Middle frontal gyrus (tissue), 1 donor: ENCODE results near the gene SEPTIN2.
"Not testable (repeated sequence)": the region's sequence is repeated elsewhere in the genome, so short reads cannot be mapped to it uniquely, and the experiment has no call there.

Experiments
- DNase-seq: peaks from one replicate; pipeline ENCODE4 v3.0.0-alpha.2; 2015; ENCODE audit warnings: low spot score; ENCODE audit errors: extremely low spot score

SEPTIN2 gene

DNA sequence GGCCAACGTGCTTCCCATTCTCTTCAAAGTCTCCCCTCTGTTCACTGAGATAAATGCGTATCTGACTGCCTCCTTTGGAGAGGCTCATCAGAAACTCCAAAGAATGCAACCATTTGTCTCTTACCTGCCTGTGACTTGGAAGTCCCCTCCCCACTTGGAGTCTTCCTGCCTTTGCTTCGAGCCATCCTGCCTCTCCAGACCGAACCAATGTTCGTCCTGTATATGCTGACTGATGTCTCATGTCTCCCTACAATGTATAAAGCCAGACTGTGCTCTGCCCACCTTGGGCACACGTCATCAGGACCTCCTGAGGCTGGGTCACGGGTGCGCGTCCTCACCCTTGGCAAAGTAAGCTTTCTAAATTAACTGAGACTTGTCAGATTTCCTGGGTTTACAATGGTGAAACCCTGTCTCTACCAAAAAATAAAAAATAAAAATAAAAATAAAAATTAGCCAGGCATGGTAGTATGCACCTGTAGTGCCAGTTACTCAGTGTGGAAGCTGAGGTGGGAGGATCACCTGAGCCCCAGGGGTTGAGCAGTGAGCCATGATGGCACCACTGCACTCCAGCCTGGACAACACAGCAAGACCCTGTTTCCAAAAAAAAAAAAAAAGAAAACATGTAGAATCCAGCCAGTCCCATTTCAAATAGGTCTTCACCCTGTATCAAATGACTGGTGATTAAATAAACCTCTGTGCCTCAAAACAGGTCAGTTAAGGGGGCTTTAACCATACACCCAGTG is 29.2 kb upstream of the SEPTIN2 start:
- DNase-seq, result no peak

DNA sequence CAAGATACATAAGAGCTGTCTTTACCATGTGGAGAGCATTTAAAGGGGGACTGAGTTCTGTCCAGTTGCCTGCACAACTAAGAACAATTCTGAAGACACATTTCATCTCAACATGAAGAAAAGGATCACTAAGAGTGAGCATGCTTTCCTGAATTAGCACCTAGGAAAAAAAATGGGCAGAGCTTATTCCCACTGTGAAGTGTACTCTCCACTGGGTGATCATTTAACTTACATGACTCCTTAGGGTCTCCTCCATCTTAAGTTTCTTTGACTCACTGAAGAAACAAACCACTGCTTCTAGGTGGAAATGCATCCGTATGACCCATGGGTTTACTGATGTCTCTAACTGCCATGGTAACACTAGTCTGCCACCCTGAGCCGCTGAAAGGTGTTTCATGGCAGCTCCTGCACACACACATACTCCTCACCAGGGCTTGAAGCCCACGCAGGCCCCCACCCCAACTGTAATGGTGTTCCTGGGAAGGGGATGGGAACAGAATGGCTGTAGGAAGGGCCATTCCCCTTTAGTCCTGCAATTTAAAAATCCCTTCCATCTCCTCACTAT is 27.3 kb upstream of the SEPTIN2 start:
- DNase-seq, result no peak

DNA sequence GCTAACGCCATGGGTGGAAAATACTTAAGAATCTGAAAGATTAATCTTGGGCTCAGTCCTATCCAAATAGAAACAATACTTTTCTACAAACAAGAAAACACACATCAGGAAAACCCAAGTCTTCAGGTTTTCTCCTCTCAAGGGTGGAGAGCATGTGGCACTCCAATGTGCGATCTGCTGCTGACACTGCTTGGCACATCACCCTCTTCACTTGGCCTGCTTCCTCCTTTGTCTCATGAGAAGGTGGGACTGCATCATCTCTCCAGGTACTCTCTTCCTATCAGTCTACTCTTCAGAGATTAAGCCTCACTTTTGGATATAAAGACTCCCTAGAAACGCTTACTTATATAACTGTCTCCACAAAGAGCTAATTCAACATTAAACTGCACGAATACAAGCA is 26.7 kb upstream of the SEPTIN2 start:
- DNase-seq, result no peak

DNA sequence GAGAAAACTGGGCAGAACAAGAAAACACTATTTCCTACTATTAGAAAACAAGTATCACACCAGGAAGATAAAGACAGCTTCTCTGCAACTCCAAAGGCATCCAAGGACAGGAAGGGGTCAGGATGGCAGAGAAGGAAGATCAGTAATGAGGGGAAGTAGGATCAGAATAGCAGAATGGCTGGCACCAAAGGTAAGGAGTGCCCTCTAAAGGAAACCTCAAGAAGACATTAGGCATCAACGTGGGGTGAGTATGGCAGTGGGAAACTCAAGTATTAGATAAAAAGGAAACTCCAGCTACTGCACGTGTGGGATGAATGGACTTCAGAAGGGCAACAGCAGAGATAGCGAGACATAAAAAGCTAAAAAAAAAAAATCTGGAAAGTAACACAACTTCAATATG is 26.1 kb upstream of the SEPTIN2 start:
- no peak for DNase-seq

DNA sequence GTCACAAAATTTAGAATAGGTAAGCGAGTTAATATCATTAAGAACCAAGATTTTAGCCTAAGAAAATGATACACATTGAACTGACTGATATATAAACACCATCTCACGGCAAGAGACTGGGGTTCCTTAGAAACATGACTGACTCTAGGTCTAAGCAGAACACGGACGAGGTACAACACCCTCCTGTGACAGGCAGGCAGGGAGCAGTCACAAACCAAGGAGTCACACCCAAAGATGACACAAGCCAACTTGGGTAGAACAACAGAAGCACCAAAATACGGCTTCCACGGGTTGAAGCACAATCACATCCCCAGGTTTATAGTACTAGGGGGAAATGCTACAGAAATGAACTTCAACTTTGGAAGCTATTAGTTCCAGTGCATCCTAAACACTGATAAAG is 24.6 kb upstream of the SEPTIN2 start:
- DNase-seq, result no peak

DNA sequence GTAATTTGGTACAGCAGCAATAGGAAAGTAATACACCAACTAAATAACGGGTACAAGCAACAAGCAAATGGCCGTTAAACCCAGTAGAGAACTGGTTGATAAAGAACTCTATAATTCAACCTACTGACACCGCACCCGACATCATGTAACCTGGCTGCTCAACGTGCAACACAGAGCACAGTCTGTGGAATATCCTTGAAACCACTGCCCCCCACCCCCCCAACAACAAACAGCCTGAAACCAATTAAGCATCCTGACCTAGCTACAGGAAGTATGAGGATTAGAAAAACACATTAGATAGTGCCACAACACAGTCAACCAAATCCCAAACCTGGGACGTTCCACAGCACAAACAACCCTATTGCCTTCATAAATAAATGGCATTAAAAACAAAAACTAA is 23.7 kb upstream of the SEPTIN2 start:
- DNase-seq, result no peak

DNA sequence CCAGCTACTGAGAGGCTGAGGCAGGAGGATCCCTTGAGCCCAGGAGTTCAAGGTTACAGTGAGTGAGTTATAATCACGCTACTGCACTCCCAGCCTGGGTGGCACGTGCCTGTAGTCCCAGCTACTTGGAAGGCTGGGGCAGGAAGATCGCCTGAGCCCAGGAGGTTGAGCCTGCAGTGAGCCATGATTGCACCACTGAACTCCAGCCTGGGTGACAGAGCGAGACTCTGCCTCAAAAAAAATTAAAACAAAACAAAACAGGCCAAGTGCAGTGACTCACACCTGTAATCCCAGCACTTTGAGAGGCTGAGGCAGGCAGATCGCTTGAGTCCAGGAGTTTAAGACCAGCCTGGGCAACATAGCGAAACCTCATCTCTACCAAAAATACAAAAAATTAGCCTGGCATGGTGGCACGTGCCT is 22.3 kb upstream of the SEPTIN2 start:
- not testable (repeated sequence) for DNase-seq

DNA sequence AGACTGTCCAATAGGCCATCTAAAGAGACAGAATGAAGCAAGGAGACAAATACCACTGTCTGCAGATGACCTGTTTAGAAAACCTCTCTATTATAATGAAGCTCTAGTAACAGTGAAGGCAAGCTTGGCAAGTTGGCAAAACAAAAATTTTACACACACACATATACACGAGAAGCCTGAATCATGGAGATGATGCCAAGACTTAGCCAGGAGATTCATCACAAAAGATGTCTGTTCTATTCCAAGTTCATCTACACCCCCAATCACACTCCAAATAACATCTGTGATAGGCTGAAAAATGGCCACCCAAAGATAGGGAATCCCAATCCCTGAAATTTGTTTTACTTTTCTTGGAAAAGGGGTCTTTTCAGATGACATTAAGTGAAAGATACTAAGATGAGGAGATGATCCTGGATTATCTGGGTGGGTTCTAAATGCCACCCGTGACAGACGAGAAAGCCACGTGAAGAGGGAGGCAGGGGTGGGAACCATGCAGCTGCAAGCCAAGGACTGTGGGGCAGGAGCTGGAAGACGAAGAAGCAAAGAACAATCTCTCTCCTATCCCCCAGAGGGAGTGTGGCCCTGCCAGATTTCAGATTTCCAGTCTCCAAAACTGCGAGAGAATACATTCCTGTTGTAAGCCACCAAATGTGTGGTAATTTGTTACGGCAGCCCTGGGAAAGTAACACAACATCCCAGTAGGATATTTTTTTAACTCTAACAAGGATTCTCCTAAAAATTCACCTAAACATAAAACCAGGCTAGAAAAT is 20.2 kb upstream of the SEPTIN2 start:
- DNase-seq, result no peak

DNA sequence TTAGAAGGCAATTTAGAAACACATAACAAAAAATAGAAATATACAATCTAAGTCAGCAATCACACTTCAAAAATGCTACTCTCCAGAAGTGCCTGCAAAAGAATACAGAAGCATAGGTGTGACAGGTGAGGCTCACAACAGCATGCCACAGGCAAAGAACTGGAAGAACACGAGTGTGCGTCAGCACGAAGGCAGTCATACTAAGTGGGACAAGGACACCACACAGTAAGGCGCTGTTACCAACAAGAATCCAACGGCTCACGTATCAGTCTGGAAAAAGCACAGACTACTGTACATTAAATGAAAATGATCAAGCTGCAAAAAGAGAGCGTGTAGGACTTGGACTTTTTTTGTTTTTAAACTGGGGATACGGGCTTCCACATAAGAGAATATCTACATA is 19.0 kb upstream of the SEPTIN2 start:
- no peak for DNase-seq

DNA sequence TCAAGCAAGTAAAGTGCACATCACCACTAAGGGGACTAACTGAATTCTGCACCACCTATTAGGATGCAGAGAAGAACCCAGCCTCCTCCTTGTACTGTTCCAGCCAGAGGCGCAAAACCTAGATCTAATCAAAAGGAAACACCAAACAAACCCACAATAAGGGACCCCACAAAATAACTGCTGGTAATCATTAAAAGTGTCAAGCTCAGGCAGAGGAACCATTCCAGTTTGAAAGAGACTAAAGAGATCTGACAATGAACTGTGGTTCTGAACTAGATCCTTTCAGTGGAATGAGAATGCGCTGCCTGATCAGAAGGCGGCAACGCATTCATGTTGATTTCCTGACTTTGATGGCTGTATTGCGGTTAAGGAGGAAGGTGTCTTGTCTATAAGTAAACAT is 17.1 kb upstream of the SEPTIN2 start:
- DNase-seq, result no peak

DNA sequence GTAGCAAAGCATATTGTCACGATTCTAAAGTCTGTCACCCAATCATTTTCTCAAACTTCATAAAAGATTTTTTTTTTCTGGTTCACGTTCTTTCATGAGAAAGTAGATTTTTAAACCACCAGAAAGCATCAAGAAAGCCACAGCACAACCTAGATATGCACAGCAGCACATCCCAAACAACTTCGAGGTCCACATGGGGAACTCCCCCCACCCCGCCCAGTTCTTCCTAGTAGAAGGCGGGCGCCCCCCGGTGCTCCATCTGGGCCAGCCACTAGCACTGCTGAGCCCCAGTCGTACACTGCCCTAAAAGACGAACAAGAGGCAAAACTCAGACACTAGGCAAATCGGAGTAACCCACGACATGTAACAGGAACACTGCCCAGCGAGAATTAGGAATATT is 15.7 kb upstream of the SEPTIN2 start:
- DNase-seq, result no peak

DNA sequence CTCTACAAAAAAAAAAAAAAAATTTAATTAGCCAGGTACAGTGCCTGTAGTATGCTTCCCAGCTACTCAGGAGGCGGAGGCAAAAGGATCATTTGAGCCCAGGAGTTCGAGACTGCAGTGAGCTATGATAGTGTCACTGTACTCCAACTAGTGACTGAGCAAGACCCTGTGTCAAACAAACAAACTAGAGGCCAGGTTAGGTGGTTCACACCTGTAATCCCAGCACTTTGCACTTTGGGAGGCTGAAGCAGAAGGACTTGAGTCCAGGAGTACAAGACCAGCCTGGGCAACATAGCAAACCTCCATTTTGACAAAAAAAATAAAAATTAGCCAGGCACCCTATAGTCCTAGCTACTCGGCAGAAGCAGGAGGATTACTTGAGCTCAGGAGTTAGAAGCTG is 13.6 kb upstream of the SEPTIN2 start:
- no peak for DNase-seq

DNA sequence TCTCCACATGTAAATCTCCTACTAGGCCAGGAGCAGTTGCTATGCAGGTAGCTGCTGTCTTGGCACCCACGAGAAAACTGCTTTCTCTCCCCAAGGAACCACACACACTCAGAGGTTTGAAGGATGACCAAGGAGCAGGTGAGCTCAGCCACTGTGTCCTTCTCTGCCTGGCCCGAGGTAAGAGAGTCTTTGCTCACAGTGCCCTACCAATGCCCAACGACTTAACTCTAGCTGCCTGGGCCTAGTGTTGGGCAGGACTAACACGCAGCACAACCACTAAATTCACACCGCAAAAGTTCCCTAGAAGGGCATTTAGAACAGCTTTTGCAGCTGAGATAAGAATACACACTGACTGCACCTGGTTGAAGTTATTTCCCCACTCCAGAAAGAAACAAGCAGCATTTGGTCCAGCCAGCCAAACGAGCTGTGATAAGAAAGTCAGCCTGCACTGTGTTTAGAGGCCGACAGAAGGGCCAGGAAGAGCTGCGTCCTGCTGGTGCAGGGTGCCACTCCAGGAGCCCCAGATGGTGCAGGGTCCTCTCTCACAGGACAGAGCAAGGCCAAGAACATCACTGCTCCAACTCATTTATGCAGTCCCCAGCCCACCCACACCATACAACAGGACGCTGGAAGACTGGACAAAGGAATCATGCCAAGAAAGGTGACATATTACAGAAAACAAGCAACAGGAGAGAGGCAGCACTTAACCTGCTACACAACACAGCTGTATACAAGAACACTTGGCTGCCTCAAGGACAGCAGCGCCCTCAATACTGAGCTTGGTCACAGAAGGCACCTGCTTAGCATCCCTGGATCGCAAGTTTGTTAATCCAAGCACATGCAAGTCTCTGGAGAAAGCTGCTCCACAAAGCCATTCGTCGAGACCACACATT is 12.7 kb upstream of the SEPTIN2 start:
- no peak for DNase-seq

DNA sequence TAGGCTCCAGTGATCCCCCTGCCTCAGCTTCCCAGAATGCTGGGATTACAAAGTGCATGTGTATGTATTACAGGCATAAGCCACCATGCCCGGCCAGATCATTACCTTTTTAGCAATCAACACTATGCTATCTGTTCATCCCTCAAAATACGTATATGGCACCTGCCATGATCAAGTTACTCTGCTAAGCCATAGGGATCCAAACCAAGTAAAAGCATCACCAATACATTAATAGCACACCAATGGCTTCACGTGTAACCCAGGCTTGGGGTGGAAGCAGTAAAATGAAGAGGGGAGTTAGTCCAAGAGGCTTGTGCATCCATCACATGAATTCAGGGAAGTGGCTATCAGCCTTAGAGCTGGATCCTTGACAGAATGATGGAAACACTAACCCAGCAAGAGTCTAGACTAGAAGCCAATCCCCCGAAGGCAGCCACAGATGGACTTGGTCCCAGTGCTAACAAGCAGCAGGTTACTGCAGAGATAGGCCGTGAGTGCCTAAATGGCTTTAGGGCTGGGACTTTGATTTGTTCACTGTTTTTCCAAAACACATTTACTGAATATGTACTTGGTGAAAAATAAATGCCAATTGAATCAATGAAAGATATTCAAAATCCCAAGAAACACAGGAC is 11.6 kb upstream of the SEPTIN2 start:
- no peak for DNase-seq

DNA sequence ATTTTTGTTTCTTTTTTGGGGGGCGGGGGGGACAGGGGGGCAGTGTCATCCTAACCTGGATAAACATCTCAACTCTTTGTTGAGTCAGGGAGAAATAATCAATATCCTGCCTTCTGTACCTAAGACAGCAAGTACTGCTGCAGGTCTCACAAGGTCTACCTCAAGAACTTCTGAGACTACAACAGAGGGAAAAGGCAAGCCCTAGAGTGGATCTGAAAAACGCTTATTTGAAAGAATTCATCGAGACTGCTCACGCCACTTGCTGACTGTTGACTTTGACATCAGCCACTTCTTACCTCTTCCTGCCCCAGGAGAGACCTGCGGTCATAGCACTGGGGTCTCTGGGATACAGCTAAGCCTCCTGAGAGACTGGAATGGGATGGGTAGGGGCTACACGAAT is 8.7 kb upstream of the SEPTIN2 start:
- DNase-seq, result no peak

DNA sequence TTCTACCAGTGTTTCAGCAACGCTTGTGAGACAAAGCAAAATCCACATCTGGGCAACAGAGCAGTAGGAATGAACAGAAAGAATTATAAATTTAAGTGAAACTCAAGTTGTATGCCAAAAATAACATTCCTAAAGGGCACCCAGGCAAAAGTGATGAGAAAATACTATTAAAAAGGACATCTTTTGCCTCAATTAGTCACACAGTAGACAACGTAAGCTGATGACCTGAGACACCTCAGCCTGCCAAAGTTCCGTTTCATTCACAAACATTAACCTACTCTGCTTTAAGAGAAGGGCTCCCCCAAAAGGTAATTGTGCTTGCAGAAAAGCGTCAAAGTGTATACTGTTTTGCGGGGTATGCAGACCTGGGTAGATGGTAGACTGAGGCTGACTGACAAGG is 7.5 kb upstream of the SEPTIN2 start:
- no peak for DNase-seq

DNA sequence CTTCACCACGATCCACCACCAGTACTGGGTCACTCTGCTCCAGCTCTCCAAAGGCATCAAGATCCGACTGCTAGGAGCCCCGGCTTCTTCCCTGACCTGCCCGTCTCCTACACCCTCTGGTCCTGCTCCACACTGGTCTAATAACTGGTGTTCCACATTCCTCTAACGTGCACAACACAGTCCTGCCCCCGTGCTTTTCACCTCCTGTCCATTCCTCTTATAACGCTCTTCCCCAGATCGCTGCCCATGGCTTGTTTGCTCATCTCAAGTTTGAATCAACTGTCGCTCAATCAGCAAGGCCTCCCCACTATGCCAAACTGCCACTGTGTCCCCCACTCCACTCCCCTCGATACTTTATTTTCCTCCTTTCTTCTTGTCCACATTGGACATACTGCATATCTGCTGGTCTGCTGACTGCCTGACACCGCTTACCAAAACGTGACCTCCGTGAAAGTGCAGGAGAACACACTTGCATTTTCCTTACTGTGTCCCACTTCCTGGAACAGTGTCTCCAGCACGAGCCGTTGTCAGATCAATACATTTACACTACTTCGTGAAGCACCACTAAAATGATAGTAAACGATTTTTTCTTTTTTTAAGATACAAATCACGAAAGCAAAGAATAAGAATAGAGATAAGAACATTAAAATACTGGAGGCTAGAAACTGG is 6.8 kb upstream of the SEPTIN2 start:
- no peak for DNase-seq

DNA sequence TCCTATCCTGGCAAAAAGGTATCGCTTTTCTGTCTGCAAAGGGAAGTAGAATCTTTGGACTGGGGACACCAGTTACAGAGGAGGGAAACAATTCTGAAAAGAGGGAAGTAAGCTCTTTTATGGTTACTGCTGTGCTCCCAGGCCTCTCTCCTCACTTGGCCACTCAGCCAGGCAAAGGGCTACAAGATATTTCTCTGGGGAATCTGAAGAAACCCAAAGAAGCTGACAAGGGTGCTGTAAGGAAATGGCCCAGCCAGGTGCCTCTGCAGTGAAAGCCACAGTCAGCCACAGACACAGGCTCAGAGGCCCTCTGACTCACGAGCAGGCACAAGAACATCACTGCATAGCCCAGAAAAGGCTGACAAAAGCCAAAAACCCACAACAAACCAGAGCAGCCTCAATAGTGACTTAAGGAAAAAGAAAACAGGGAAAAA is 6.0 kb upstream of the SEPTIN2 start:
- no peak for DNase-seq

DNA sequence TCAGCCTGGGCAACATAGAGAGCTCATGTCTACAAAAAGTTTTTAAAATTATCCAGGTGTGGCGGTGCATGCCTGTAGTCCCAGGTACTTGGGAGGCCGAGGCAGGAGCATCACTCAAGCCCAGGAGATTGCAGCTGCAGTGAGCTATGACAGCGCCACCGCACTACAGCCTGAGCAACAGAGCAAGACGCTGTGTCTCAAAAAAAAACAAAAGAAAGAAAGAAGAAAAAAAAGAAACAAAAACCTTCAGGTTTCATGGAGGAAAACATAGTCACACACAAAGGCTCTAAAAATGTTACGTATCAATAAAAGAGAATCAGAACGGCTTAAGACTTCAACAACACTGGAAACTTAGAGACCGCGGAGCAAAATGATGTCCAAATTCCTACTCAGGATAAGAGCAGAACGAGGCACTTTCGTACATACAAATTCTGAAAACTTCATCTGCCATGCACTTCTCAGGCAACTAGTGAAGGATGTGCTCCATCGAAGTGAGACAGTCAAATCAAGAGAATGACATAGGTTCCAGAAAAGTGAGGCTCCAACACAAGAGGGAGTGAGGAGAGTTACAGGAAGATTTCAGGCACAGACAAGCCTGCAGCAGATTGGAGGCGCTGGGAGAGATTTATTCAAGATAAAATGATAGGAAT is 4.7 kb upstream of the SEPTIN2 start:
- DNase-seq, result no peak

DNA sequence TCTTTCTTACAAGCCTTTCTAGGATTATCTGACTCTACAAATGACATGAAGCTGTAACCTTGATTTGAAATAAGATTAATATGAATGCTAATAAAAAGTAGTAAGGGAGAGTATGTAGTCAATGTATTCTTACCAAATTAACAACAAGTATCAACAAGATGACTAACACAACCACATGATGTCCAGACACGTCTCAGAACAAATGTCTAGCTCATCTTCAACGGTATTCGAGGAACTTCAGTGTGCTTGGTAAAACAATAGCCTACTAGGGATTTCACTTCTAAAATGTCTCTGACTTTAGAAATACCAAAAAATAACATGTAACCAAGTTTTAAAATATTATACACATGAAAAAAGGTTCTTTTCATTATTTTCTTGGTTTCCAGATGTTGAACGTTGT is 3.6 kb upstream of the SEPTIN2 start:
- DNase-seq, result no peak
